Kidney (tissue), 14 donors: ENCODE data around the gene MAN1A1. TPM values are rescaled to one million over a fixed set of nuclear protein-coding genes. Genes with fewer than 3 reads are reported as not detected.

Experiments
- DNase-seq, 5 donors: peaks; one replicate each; pipeline ENCODE4 v3.0.0-alpha.2; 2013 to 2020
- FAIRE-seq: peaks from 2 replicates; lab custom pipeline; 2012; peaks lifted over from hg19 to GRCh38; lab: Jason Lieb, UNC
- H3K27ac ChIP-seq, 2 donors: one replicate each; pipeline ENCODE4 v1.7.0; 2013; ENCODE audit warnings: low read depth in 2 of 2, low read length in 2 of 2, inconsistent platforms in 1 of 2
- H3K27me3 ChIP-seq: one replicate; pipeline ENCODE4 v1.7.1; 2013; ENCODE audit warnings: low read length, inconsistent platforms; ENCODE audit not compliant: control insufficient read depth, insufficient read depth
- H3K36me3 ChIP-seq, 3 donors: one replicate each; pipeline versions ENCODE4 v1.7.0 to v1.7.1; 2013; ENCODE audit warnings: low read length in 3 of 3, control low read depth in 1 of 3, inconsistent platforms in 1 of 3; ENCODE audit not compliant: insufficient read depth in 3 of 3, control insufficient read depth in 2 of 3
- H3K4me1 ChIP-seq, 3 donors: one replicate each; pipeline versions ENCODE4 v1.7.0 to v1.7.1; 2013; ENCODE audit warnings: low read length in 3 of 3, inconsistent platforms in 1 of 3, low read depth in 1 of 3; ENCODE audit not compliant: control insufficient read depth in 2 of 3, insufficient read depth in 2 of 3
- H3K4me3 ChIP-seq, 3 donors: one replicate each; pipeline versions ENCODE4 v1.7.0 to v1.8.1; 2013; ENCODE audit warnings: low read length in 3 of 3, control low read depth in 1 of 3, inconsistent platforms in 1 of 3
- H3K9ac ChIP-seq, 3 donors: one replicate each; pipeline versions ENCODE4 v1.7.0 to v1.7.1; 2013; ENCODE audit warnings: low read length in 3 of 3, control low read depth in 1 of 3, inconsistent platforms in 1 of 3
- H3K9me3 ChIP-seq, 3 donors: one replicate each; pipeline versions ENCODE4 v1.7.0 to v1.7.1; 2013; ENCODE audit warnings: low read length in 3 of 3, control low read depth in 1 of 3, inconsistent platforms in 1 of 3; ENCODE audit not compliant: control insufficient read depth in 2 of 3, insufficient read depth in 1 of 3
- intact Hi-C: fragments of 100-400 bp; cut with DNase I; formaldehyde crosslinking; loops from one replicate; pipeline ENCODE4 v1.11.1; 2022
- polyA plus RNA-seq: library from polyadenylated mRNA; stranded (reverse); fragments of 350-450 nt; fragmentation: Illumina TruSeq; extraction: RNeasy Lipid Tissue Mini Kit (QIAGEN cat#74804); gene quantifications from one replicate; pipeline ENCODE4 v1.2.3, GENCODE V29; 2014; ENCODE audit warnings: low read depth, low replicate concordance; ENCODE audit not compliant: insufficient read depth
- total RNA-seq: library from RNA; stranded (reverse); fragmentation: NEBNext Ultra II Directional; extraction: Animal tissue kit (Norgen Biotek cat#: 25700); gene quantifications from one replicate; pipeline ENCODE4 v1.2.1, GENCODE V29; 2021
- TF ChIP-seq, protein P1 (sequence below): IDR thresholded peaks from 3 replicates; pipeline ENCODE4 v1.5.1; 2012; ENCODE audit warnings: mild to moderate bottlenecking, moderate library complexity, borderline replicate concordance; ENCODE audit not compliant: insufficient read depth; ENCODE audit errors: extremely low read depth
- donor health status: control.
- donor health status: control.
- donor health status: control.
- donor health status: control.
- donor health status: control.
- donor health status: DM: yes; HTN: yes; CAD: no.
- donor health status: Normal renal cell carcinoma (clear cell type).

Gene MAN1A1
- total and polyA plus RNA-seq, 2 donors from 2014 or later, result 30.4 to 68.5 TPM

DNA sequence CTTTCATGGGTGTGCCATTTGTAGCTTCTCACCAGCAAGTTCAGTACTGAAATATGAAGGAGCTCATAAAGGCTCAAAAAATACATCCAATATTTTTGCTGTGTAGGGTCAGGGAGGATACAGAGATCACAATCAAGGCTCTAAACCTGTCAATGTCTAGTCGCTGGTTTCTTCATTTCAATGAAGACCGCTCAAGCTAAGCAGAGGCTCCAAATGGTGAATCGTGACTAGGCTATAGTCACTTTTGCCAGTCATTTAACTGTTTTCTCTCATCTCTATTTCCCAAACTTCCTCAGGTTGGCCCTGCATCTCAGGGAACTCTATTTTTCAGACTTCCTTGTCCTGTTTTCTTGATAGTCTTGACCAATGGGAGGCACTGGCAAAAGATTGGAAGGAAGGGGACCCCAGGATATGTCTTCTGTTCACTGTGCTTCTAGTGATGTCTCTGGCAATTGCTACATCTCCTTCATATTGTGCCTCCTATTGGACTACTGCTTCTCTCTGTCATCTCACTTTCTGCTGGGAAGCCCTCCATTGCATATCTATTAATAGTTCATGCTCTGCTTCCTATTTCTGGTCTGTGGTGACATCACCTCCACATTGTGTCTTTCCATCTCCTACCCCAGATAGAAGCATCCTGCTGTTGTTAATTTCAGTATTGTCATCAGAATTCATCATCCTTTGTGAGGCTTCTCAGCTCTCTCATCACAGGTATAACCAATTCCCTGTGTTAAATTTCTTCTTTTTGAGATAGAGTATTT lies 183.4 kb downstream of the MAN1A1 start:
- Histone ChIP-seq H3K4me1 (peaks cover 0 to 6% (median 0%) of the 10 kb centered on the region in 3 donors), H3K27ac (no peak overlapping the region), H3K4me3 (no peak overlapping the region), H3K9me3 (no peaks in the 10 kb centered on the region), H3K27me3 (no peaks in the 10 kb centered on the region), H3K9ac (no peak overlapping the region), H3K36me3 (no peaks in the 10 kb centered on the region)
- DNase-seq (no peak), FAIRE-seq (no peak)
- intact Hi-C loops, result no loop called here
- TF ChIP-seq, protein P1, sequence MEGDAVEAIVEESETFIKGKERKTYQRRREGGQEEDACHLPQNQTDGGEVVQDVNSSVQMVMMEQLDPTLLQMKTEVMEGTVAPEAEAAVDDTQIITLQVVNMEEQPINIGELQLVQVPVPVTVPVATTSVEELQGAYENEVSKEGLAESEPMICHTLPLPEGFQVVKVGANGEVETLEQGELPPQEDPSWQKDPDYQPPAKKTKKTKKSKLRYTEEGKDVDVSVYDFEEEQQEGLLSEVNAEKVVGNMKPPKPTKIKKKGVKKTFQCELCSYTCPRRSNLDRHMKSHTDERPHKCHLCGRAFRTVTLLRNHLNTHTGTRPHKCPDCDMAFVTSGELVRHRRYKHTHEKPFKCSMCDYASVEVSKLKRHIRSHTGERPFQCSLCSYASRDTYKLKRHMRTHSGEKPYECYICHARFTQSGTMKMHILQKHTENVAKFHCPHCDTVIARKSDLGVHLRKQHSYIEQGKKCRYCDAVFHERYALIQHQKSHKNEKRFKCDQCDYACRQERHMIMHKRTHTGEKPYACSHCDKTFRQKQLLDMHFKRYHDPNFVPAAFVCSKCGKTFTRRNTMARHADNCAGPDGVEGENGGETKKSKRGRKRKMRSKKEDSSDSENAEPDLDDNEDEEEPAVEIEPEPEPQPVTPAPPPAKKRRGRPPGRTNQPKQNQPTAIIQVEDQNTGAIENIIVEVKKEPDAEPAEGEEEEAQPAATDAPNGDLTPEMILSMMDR, result no peak

GRCh38 chr6:119163006-119163405 lies 186.6 kb downstream of the MAN1A1 start:
- Histone ChIP-seq H3K9me3 (no peaks in the 10 kb centered on the region), H3K36me3 (no peaks in the 10 kb centered on the region), H3K4me1 (peaks cover 0 to 14% (median 0%) of the 10 kb centered on the region in 3 donors), H3K27ac (peak overlapping the region in 1 of 2 donors; percentile 27), H3K4me3 (peak overlapping the region in 1 of 3 donors; percentile 37), H3K9ac (no peak overlapping the region), H3K27me3 (no peaks in the 10 kb centered on the region)
- peak in 1 of 5 donors; percentile 48 for DNase-seq
- FAIRE-seq, result no peak
- intact Hi-C loops, result no loop called here
- TF ChIP-seq, protein P1, result no peak

DNA sequence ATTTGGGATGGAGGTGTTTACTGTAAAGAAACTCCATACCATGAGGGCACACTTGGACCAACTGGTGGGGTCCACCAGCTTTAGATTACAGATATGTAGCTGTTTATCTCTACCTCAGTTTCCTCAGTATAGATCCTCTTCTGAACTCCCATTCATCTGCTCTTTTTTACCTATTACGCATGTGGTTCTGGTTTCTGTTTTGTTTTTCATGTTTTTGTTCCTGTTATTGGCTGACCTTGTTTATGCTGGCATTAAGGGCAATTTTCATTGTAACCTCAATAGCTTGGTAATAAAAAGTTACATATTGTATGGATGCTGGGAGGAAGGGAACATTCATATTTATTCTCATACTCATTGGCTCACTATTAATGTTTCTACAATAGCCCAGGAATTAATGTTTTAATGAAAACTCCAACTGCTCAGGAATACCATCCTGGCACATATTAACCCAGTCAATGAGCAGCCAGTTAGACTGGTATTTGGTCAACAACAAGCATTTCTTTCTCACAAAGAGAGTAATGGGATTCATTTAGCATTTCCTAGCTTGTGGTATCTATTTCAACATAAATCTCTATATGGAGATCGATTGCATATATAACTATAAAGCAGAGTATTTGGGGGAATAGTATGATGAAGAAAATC lies 187.3 kb downstream of the MAN1A1 start:
- FAIRE-seq (peak; percentile 70), DNase-seq (peak in 2 of 5 donors; percentile 69 to 76)
- Histone ChIP-seq H3K36me3 (no peaks in the 10 kb centered on the region), H3K9ac (peak overlapping the region in 1 of 3 donors; percentile 13), H3K4me1 (peaks cover 0 to 14% (median 0%) of the 10 kb centered on the region in 3 donors), H3K27me3 (no peaks in the 10 kb centered on the region), H3K9me3 (no peaks in the 10 kb centered on the region), H3K27ac (peak overlapping the region; percentile 56 to 64), H3K4me3 (peak overlapping the region in 2 of 3 donors; percentile 7 to 37)
- TF ChIP-seq, protein P1, result no peak
- intact Hi-C loops, result no loop called here
